NOMO-1 (cell line): Measurements from ENCODE around the gene DLD.

Experiments used
- DNase-seq, 2 experiments: peaks; one replicate each; lab custom pipeline; 2025; ENCODE audit not compliant: unreplicated experiment in 2 of 2; lab: John Stamatoyannopoulos, UW

The DLD gene

DNA sequence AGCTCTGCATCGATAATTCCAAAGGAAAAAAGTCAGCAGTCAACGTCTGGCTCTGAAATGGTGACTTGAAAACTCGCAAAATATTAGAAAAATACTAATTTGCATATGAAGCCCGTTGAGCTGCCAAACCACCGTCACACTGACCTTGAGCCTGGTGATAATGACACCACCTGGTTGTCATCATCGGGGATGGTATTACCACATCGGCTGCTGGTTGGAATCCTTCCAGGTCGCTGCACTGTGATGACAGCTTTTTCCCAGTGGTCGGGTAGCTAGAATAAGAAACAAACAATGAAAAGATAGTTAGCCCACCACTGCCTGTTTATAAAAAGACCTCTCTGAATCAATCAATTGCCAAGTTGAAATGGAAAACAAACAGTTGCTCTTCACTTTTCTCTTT is 70.4 kb downstream of the DLD start:
- DNase-seq: no peak

DNA sequence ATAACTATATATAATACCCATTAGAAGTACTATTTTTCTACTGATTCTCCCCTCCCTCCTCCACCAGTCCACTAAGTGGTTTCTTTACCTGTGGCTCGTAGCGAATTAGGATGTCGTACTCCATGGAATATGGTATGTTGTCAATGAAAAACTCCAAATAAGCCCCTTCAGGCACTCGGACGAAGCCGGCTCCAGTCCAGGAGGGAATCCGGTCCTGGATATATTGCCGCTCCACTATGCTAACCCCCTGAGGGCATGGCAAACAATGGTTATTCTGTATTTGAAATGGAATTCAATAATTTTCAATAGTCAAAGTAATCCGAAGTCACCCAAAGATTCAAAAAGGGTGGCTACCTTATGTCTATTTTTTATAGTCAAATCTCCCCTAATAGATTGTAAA is 71.8 kb downstream of the DLD start:
- DNase-seq: no peak

DNA sequence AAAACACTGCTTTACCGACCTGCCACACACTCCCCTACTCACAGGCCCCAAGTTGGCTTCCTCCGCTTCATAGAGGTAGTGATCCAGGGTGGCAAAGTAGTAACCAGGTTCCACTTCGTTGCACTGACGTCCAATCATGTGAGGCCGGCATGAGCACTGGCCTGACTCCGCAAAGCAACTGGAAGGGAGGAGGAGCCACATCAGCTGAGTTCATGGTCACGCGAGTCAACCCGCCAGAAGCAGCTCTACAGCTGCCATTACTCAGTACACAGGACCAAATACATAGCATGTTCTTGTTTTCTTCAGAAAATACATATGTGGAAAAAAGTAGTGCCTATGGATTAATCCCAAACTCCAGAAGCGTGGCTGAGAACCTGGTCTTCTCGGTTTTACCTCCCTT is 73.5 kb downstream of the DLD start:
- DNase-seq: no peak

DNA sequence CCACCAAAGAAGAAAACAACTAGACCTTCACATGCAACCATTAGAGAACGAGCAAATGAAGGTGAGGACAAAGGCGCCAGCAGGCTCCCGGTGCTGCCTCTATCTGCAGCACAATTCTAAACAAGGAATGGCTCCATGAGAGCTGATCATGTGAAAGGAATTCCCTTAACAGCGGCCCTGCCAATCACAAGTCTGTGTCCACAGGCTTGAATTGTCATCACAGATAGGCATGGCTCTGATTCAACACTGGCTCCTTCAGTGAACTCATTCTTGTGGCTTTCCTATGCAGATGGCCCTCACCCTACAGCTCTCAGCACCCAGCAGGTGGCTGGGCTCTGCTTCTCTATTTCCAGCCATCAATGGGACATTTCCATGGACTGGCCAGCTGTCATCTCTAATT is 75.7 kb downstream of the DLD start:
- no peak for DNase-seq

DNA sequence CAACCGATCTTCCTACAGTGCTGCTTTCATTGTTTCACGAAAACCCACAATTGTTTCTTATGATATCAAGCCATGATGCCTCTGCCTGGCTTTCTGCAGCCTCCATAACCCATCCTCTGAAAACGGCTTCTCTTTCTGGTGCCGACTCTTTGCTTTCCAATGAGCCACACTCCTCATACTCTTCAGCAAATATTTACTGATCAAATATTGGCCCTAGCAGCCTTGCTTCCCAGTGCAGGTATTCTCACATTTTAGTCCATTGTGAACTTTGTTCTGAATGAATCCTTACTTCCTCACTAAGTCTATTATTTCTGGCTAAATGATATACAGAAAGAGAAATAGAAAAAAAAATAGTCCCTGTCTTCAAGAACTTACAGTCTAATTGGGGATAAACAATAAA is 76.4 kb downstream of the DLD start:
- DNase-seq: no peak

DNA sequence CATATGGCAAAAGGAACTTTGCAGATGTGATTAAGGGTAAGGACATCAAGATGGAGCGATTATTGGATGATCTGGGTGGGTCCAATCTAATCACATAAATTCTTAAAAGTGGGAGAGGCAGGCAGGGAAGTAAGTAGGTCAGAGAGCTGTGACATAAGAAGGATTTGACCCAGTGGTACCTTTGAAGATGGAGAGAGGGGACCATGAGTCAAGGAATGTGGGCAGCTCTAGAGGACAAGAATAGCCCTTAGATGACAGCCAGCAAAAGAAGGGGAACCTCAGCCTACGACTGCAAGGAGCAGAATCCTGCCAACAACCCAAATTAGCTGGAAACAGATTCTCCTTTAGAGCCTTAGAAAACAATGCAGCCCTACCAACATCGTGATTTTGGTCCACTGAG is 77.5 kb downstream of the DLD start:
- DNase-seq: no peak

DNA sequence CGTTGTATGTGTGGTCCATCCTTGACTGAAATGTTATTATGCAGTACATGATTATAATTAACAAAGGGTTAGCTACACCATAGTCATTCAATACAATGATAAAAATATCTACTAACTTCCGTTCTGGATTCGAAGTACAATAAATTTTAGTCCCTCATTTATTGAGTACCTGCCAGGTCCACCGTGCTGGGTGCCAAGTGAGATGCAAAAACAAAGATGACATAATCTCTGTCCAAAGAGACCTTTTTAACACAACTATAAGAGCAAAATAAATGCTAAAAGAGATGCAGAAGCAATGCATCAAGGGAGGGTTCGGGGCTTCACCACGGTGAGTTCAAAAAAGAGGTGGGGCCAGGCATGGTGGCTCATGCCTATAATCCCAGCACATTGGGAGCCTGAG is 78.9 kb downstream of the DLD start:
- DNase-seq: no peak
